Mesenchymal stem cell (in vitro differentiated cells and primary cell): ENCODE data around the gene NEK10.
A peak's percentile ranks its signal among the peaks of the same experiment; 100 is the strongest.

Source experiments
- DNase-seq: peaks from one replicate; pipeline ENCODE4 v3.0.0-alpha.2; 2013
- H2AFZ ChIP-seq: one replicate; pipeline ENCODE4 v1.6.1; 2013; ENCODE audit warnings: low read depth, mild to moderate bottlenecking, control low read depth, inconsistent platforms, low read length, moderate library complexity
- H2AK5ac ChIP-seq: 2 replicates; pipeline ENCODE4 v1.6.1; 2013; ENCODE audit warnings: low read length, moderate library complexity, mild to moderate bottlenecking, inconsistent platforms; ENCODE audit not compliant: severe bottlenecking
- H2BK120ac ChIP-seq: one replicate; pipeline ENCODE4 v1.6.1; 2013; ENCODE audit warnings: low read depth, mild to moderate bottlenecking, inconsistent platforms, low read length, moderate library complexity
- H2BK12ac ChIP-seq, 2 experiments: one replicate each; pipeline ENCODE4 v1.6.1; 2013; ENCODE audit warnings: inconsistent platforms in 2 of 2, low read length in 2 of 2, mild to moderate bottlenecking in 2 of 2, moderate library complexity in 2 of 2, control low read depth in 1 of 2
- H2BK15ac ChIP-seq: one replicate; pipeline ENCODE4 v1.6.1; 2013; ENCODE audit warnings: mild to moderate bottlenecking, low read depth, inconsistent platforms; ENCODE audit not compliant: poor library complexity, severe bottlenecking
- H2BK5ac ChIP-seq: 2 replicates; pipeline ENCODE4 v1.6.1; 2013; ENCODE audit warnings: low read depth, mild to moderate bottlenecking, low read length, control low read depth, inconsistent platforms; ENCODE audit not compliant: poor library complexity, severe bottlenecking
- H3K14ac ChIP-seq, 2 experiments: one replicate each; pipeline ENCODE4 v1.6.1; 2013; ENCODE audit warnings: inconsistent platforms in 2 of 2, low read length in 2 of 2, control low read depth in 1 of 2, mild to moderate bottlenecking in 1 of 2, moderate library complexity in 1 of 2
- H3K18ac ChIP-seq, 2 experiments: one replicate each; pipeline ENCODE4 v1.6.1; 2013; ENCODE audit warnings: inconsistent platforms in 2 of 2, low read length in 2 of 2, control low read depth in 1 of 2, low read depth in 1 of 2, mild to moderate bottlenecking in 1 of 2
- H3K23ac ChIP-seq, 2 experiments: one replicate each; pipeline ENCODE4 v1.6.1; 2013; ENCODE audit warnings: inconsistent platforms in 2 of 2, low read length in 2 of 2, mild to moderate bottlenecking in 2 of 2, moderate library complexity in 2 of 2, control low read depth in 1 of 2
- H3K27ac ChIP-seq: 2 replicates; pipeline ENCODE4 v1.5.1; 2013; ENCODE audit warnings: mild to moderate bottlenecking, moderate library complexity, low read length, control low read depth, inconsistent platforms; ENCODE audit not compliant: poor library complexity, severe bottlenecking
- H3K27me3 ChIP-seq, 2 experiments: 2 replicates each; pipeline versions ENCODE4 v1.6.1 to v1.7.0; 2013; ENCODE audit warnings: low read length in 2 of 2, mild to moderate bottlenecking in 2 of 2, moderate library complexity in 2 of 2, control low read depth in 1 of 2, inconsistent platforms in 1 of 2; ENCODE audit not compliant: control insufficient read depth in 1 of 2, insufficient read depth in 1 of 2
- H3K36me3 ChIP-seq, 2 experiments: 2 replicates each; pipeline versions ENCODE4 v1.6.1 to v1.7.0; 2013; ENCODE audit warnings: low read length in 2 of 2, control low read depth in 1 of 2, inconsistent platforms in 1 of 2, low read depth in 1 of 2, mild to moderate bottlenecking in 1 of 2; ENCODE audit not compliant: insufficient read depth in 2 of 2, control insufficient read depth in 1 of 2
- H3K4ac ChIP-seq, 2 experiments: one replicate each; pipeline ENCODE4 v1.6.1; 2013; ENCODE audit warnings: inconsistent platforms in 2 of 2, low read length in 2 of 2, mild to moderate bottlenecking in 2 of 2, moderate library complexity in 2 of 2, control low read depth in 1 of 2, low read depth in 1 of 2
- H3K4me1 ChIP-seq: 2 replicates; pipeline ENCODE4 v1.6.1; 2013; ENCODE audit warnings: low read depth, low read length, control low read depth; ENCODE audit not compliant: control insufficient read depth, insufficient read depth
- H3K4me2 ChIP-seq: 2 replicates; pipeline ENCODE4 v1.6.1; 2013; ENCODE audit warnings: low read length, mild to moderate bottlenecking, inconsistent platforms; ENCODE audit not compliant: poor library complexity, severe bottlenecking
- H3K4me3 ChIP-seq, 2 experiments: 2 replicates each; pipeline versions ENCODE4 v1.5.1 to v1.7.0; 2013; ENCODE audit warnings: low read length in 2 of 2, mild to moderate bottlenecking in 2 of 2, control low read depth in 1 of 2, low read depth in 1 of 2; ENCODE audit not compliant: insufficient read depth in 1 of 2
- H3K79me1 ChIP-seq: replicated peaks from 2 replicates; pipeline ENCODE4 v1.6.1; 2013; ENCODE audit warnings: mild to moderate bottlenecking, control low read depth, low read length, inconsistent platforms; ENCODE audit not compliant: poor library complexity, severe bottlenecking
- H3K9ac ChIP-seq: 2 replicates; pipeline ENCODE4 v1.7.0; 2013; ENCODE audit warnings: mild to moderate bottlenecking, low read length, moderate library complexity
- H3K9me3 ChIP-seq: 2 replicates; pipeline ENCODE4 v1.7.0; 2013; ENCODE audit warnings: mild to moderate bottlenecking, low read length; ENCODE audit not compliant: control insufficient read depth
- H4K8ac ChIP-seq: one replicate; pipeline ENCODE4 v1.6.1; 2013; ENCODE audit warnings: inconsistent platforms, mild to moderate bottlenecking, low read length, moderate library complexity
- H4K91ac ChIP-seq: one replicate; pipeline ENCODE4 v1.6.1; 2013; ENCODE audit warnings: mild to moderate bottlenecking, low read length, inconsistent platforms
- WGBS: methylation state at CpG from one replicate; pipeline ENCODE4 v1.1.7; 2013; ENCODE audit warnings: mixed read lengths; 5-methylcytosine and 5-hydroxymethylcytosine counted together

Gene NEK10

GRCh38 chr3:27366062-27366591, 3.1 kb downstream of the NEK10 start:
- no peak overlapping the region for H3K27ac ChIP-seq
- H2AK5ac ChIP-seq, result no peak overlapping the region
- H3K4me3 ChIP-seq, result no peak overlapping the region
- no peak overlapping the region for H2BK15ac ChIP-seq
- H3K4ac ChIP-seq, result no peak overlapping the region
- no peaks in the 10 kb centered on the region for H3K9me3 ChIP-seq
- no peak overlapping the region for H3K23ac ChIP-seq
- H3K4me1 ChIP-seq, result peaks cover 7% of the 10 kb centered on the region
- DNase-seq, result no peak
- WGBS, result 100% methylated on average over 1 of the region's 1 CpG
- no peak overlapping the region for H3K14ac ChIP-seq
- H3K79me1 ChIP-seq, result no peaks in the 10 kb centered on the region
- no peaks in the 10 kb centered on the region for H3K27me3 ChIP-seq
- no peak overlapping the region for H2BK12ac ChIP-seq
- H3K4me2 ChIP-seq, result no peak overlapping the region
- no peak overlapping the region for H4K8ac ChIP-seq
- H2BK120ac ChIP-seq, result no peak overlapping the region
- peaks cover 3 to 38% of the 10 kb centered on the region in 2 experiments for H3K36me3 ChIP-seq
- no peak overlapping the region for H4K91ac ChIP-seq
- no peak overlapping the region for H3K18ac ChIP-seq
- no peak overlapping the region for H2AFZ ChIP-seq
- H3K9ac ChIP-seq, result no peak overlapping the region
- H2BK5ac ChIP-seq, result no peak overlapping the region

- H3K4ac ChIP-seq, result no peak overlapping the region
- H3K27me3 ChIP-seq, result no peaks in the 10 kb centered on the region
- H3K4me3 ChIP-seq, result no peak overlapping the region
- H2BK5ac ChIP-seq, result no peak overlapping the region
- H2BK120ac ChIP-seq, result no peak overlapping the region
- H3K14ac ChIP-seq, result no peak overlapping the region
- peak overlapping the region in 1 of 2 experiments; percentile 16 for H3K18ac ChIP-seq
- no peak overlapping the region for H3K23ac ChIP-seq
- 53% methylated on average over 5 of the region's 7 CpGs for WGBS
- no peaks in the 10 kb centered on the region for H3K79me1 ChIP-seq
- H2BK12ac ChIP-seq, result no peak overlapping the region
- H3K36me3 ChIP-seq, result no peaks in the 10 kb centered on the region
- H2AK5ac ChIP-seq, result no peak overlapping the region
- no peaks in the 10 kb centered on the region for H3K9me3 ChIP-seq
- no peak overlapping the region for H4K91ac ChIP-seq
- DNase-seq, result peak; percentile 33
- no peak overlapping the region for H4K8ac ChIP-seq
- H2BK15ac ChIP-seq, result no peak overlapping the region
- H3K4me1 ChIP-seq, result peaks cover 1% of the 10 kb centered on the region
- peak overlapping the region; percentile 7 for H3K27ac ChIP-seq
- H2AFZ ChIP-seq, result no peak overlapping the region
- no peak overlapping the region for H3K4me2 ChIP-seq
- H3K9ac ChIP-seq, result no peak overlapping the region
Measured at GRCh38 chr3:27360113-27361078, 8.8 kb downstream of the NEK10 start.

GRCh38 chr3:27358372-27358771, 10.8 kb downstream of the NEK10 start:
- Histone ChIP-seq H2AK5ac (no peak overlapping the region), H2AFZ (no peak overlapping the region), H2BK15ac (no peak overlapping the region), H2BK12ac (no peak overlapping the region), H3K36me3 (no peaks in the 10 kb centered on the region), H2BK5ac (no peak overlapping the region), H2BK120ac (no peak overlapping the region), H3K27ac (no peak overlapping the region), H3K79me1 (no peaks in the 10 kb centered on the region), H3K9ac (no peak overlapping the region), H4K91ac (no peak overlapping the region), H3K18ac (no peak overlapping the region), H3K4me3 (no peak overlapping the region), H3K4ac (no peak overlapping the region), H3K4me1 (peaks cover 1% of the 10 kb centered on the region), H3K9me3 (no peaks in the 10 kb centered on the region), H4K8ac (no peak overlapping the region), H3K27me3 (no peaks in the 10 kb centered on the region), H3K14ac (no peak overlapping the region), H3K4me2 (no peak overlapping the region), H3K23ac (no peak overlapping the region)
- DNase-seq, result no peak
- 66% methylated on average over 2 of the region's 3 CpGs for WGBS

GRCh38 chr3:27357665-27358258, 11.4 kb downstream of the NEK10 start:
- Histone ChIP-seq H3K27ac (no peak overlapping the region), H3K9ac (no peak overlapping the region), H3K36me3 (no peaks in the 10 kb centered on the region), H3K18ac (no peak overlapping the region), H3K14ac (no peak overlapping the region), H3K4me1 (peaks cover 1% of the 10 kb centered on the region), H3K23ac (no peak overlapping the region), H2BK12ac (no peak overlapping the region), H2AFZ (no peak overlapping the region), H4K91ac (no peak overlapping the region), H3K4me2 (no peak overlapping the region), H3K4ac (no peak overlapping the region), H2BK5ac (no peak overlapping the region), H4K8ac (no peak overlapping the region), H3K9me3 (no peaks in the 10 kb centered on the region), H3K79me1 (no peaks in the 10 kb centered on the region), H2BK120ac (no peak overlapping the region), H3K27me3 (no peaks in the 10 kb centered on the region), H2BK15ac (no peak overlapping the region), H3K4me3 (no peak overlapping the region), H2AK5ac (no peak overlapping the region)
- WGBS, result no CpG with 5 or more reads among the region's 1 CpG
- DNase-seq, result peak; percentile 64
